ENCODE data around the gene FXYD3.

- TF ChIP-seq CTCF (IDR thresholded peaks at IDR 0.05; ENCODE audit: insufficient read depth, low read length) (no peak), REST (IDR thresholded peaks at IDR 0.05; ENCODE audit: insufficient replicate concordance, low read depth) (no peak), SPI1 (IDR thresholded peaks at IDR 0.05; ENCODE audit: borderline replicate concordance, low read depth) (no peak), POLR2AphosphoS5 (IDR thresholded peaks at IDR 0.05; ENCODE audit: low read depth) (no peak)
Observed at GRCh38 chr19:35120492-35120891, 4.9 kb downstream of the FXYD3 start.

Data from HL-60 (cell line).